Heart left ventricle (tissue), 13 donors: ENCODE results near the gene TRAM2.

ENCODE experiments used
- POLR2A ChIP-seq, 2 donors: fragments of 450-650 bp; IDR thresholded peaks; one replicate each; pipeline ENCODE4 v1.6.1; 2017; ENCODE audit warnings: antibody characterized with exemption in 2 of 2, mild to moderate bottlenecking in 2 of 2, moderate library complexity in 2 of 2
- TF ChIP-seq, protein P1 (sequence below), 12 donors: fragments of 200-600 bp; sonication (generic) in 4 of 12; IDR thresholded peaks; one replicate each; pipeline versions ENCODE4 v1.5.0 to v1.8.0; 2018 to 2022; ENCODE audit warnings: antibody characterized with exemption in 12 of 12, mild to moderate bottlenecking in 5 of 12
- donor health status: ischemic (EF 13 %, LVEDD 7.1; RV severe dilation, severe dysfunction).
- donor health status: DM: no; HTN: yes; CAD: no.
- donor health status: DM: no; HTN: no; CAD: no.
- donor health status: ischemic (EF 25% LVEDD 6.9; RV normal size, moderate dysfunction).
- donor health status: ischemic (EF 25% LVEDD 5.7; RV mildly dilated, moderate dysfunction).
- donor health status: ischemic (EF 35%, LVEDD 5.7; RV mildly dilated, moderate dysfunction).
- donor health status: nonischemic (EF 11% LVEDD 7.7; RV severe dilation, severe dysfunction).
- donor health status: DM: yes; HTN: yes; CAD: no.
- donor health status: PGD.
- donor health status: ischemic (EF 29% LVEDD 5.4; RV normal size, mild dysfunction).
- donor health status: nonischemic (EF 23%, LVEDD 6.1; RV moderate dilation, normal function).

DNA sequence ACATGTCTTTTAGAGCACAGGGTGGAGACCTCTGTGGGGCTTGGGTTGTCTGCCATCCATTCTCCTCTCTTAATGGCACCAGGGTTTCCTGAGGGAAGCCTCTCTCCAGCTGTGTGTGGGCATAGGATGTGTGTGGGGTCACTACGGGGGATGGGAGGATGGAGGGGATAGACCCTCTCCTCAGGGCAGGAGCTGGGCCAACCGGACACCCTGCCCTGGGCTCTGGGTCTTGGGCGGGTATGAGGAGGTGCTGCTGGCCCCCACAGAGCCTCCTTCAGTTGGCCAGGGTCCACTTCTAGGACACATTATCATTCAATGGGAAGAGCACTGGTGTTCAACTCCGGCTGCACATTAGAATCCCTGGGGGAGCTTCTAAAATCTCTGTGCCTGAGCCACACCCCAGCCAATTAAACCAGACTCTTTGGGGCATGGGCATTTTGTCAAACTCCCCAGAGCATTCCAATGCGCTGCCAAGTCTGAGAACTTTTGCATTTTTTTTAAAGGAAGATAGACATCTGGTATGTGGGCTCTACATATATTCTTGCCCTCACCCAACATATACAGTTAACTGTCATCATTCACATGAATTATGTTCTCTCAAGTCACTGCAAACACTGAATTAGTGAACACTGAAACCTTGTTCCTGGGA is 38.5 kb downstream of the TRAM2 start:
- TF ChIP-seq, protein P1, sequence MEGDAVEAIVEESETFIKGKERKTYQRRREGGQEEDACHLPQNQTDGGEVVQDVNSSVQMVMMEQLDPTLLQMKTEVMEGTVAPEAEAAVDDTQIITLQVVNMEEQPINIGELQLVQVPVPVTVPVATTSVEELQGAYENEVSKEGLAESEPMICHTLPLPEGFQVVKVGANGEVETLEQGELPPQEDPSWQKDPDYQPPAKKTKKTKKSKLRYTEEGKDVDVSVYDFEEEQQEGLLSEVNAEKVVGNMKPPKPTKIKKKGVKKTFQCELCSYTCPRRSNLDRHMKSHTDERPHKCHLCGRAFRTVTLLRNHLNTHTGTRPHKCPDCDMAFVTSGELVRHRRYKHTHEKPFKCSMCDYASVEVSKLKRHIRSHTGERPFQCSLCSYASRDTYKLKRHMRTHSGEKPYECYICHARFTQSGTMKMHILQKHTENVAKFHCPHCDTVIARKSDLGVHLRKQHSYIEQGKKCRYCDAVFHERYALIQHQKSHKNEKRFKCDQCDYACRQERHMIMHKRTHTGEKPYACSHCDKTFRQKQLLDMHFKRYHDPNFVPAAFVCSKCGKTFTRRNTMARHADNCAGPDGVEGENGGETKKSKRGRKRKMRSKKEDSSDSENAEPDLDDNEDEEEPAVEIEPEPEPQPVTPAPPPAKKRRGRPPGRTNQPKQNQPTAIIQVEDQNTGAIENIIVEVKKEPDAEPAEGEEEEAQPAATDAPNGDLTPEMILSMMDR (IDR thresholded peaks at IDR 0.05), result no peak
- TF ChIP-seq POLR2A (IDR thresholded peaks at IDR 0.05), result no peak
